ENCODE measurements around the gene C2orf68.

DNA sequence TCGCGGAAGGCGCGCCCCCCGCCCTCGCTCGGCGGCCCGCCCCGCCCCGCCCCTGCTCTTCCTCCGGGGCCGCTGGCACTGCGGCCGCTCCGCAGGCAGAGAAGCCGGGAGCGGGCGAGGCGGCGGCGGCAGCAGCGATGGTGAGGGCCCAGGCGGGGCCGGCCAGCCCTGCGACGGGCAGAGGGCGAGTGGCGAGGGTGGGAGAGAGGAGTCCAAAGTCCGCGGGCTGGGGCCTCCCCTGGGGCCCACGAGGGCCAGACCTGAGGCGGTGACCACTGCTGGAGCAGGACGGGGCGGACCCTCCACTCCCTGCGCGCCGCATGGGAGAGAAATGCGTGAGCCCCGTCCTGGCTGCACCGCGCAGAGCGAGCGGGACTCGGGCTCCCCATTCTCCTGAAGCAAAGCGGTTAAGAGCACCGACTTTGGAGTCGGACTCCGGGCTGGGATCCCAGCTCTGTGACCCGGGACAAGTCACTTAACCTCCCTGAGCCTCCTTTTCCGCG lies 27.5 kb downstream of the C2orf68 start, which contains the start of gene VAMP5:
- no peak for TF ChIP-seq POLR2A (IDR thresholded peaks at IDR 0.05; ENCODE audit: low read depth, low read length)
- no peak for TF ChIP-seq POLR2AphosphoS5 (IDR thresholded peaks at IDR 0.05; ENCODE audit: low read depth, low read length)
- no peak for TF ChIP-seq TAF1 (IDR thresholded peaks at IDR 0.05; ENCODE audit: low read depth, low read length)
- TF ChIP-seq POU2F2 (IDR thresholded peaks at IDR 0.05; ENCODE audit: low read depth, low read length): no peak
